WTC11 (cell line): ENCODE measurements around the gene PHC3. TPM values are rescaled to one million over a fixed set of nuclear protein-coding genes. Genes with fewer than 3 reads are reported as not detected.

Source experiments
- ATAC-seq: fragments of 200-7000 bp; cut with Tn5 transposase; 2 replicates; pipeline ENCODE4 v1.10.0; 2021; ENCODE audit warnings: mild to moderate bottlenecking, moderate library complexity
- CTCF ChIA-PET: fragments of 300-600 bp; sonication (Branson Sonifier 250); formaldehyde crosslinking; loops from one replicate; lab custom pipeline; 2021; ENCODE audit warnings: antibody characterized with exemption; lab: Charles Lee
- POLR2A ChIA-PET: fragments of 350-600 bp; sonication (Branson Sonifier 250); formaldehyde crosslinking; loops from one replicate; lab custom pipeline; 2021; ENCODE audit warnings: antibody characterized with exemption; lab: Charles Lee
- DNase-seq: peaks from one replicate; pipeline ENCODE4 v3.0.0; 2021; ENCODE audit warnings: low spot score
- H3K27ac Mint-ChIP-seq: 2 replicates; pipeline ENCODE4 v1.8.0; 2021; ENCODE audit warnings: mixed read lengths
- H3K27me3 Mint-ChIP-seq: 2 replicates; pipeline ENCODE4 v1.8.0; 2021; ENCODE audit warnings: low read depth, mild to moderate bottlenecking, moderate library complexity, mixed read lengths
- H3K36me3 Mint-ChIP-seq: 2 replicates; pipeline ENCODE4 v1.8.0; 2021; ENCODE audit warnings: mixed read lengths
- H3K4me1 Mint-ChIP-seq: 2 replicates; pipeline ENCODE4 v1.8.0; 2022; ENCODE audit warnings: mixed read lengths
- H3K4me3 Mint-ChIP-seq: 2 replicates; pipeline ENCODE4 v1.8.0; 2021; ENCODE audit warnings: mild to moderate bottlenecking, moderate library complexity, mixed read lengths
- H3K9me3 Mint-ChIP-seq: 2 replicates; pipeline ENCODE4 v1.8.0; 2021; ENCODE audit warnings: mixed read lengths
- AR ChIP-seq: fragments of 250-450 bp; sonication (Bioruptor Pico); IDR thresholded peaks from 2 replicates; pipeline ENCODE4 v1.9.0; 2021; ENCODE audit warnings: mild to moderate bottlenecking
- ARID4B ChIP-seq: sonication (generic); formaldehyde crosslinking; IDR thresholded peaks from 2 replicates; pipeline ENCODE4 v1.8.0; 2023; ENCODE audit warnings: missing genetic modification reagents, mild to moderate bottlenecking, borderline replicate concordance
- ELF4 ChIP-seq: sonication (generic); formaldehyde crosslinking; IDR thresholded peaks from 2 replicates; pipeline ENCODE4 v1.8.1; 2022; ENCODE audit warnings: low read depth, mild to moderate bottlenecking, moderate library complexity, missing genetic modification reagents
- GRHL2 ChIP-seq: fragments of 250-450 bp; sonication (Bioruptor Pico); IDR thresholded peaks from 2 replicates; pipeline ENCODE4 v1.8.0; 2022; ENCODE audit warnings: mild to moderate bottlenecking, moderate library complexity; ENCODE audit not compliant: insufficient replicate concordance, severe bottlenecking
- MLX ChIP-seq: sonication (generic); formaldehyde crosslinking; IDR thresholded peaks from 2 replicates; pipeline ENCODE4 v1.8.1; 2023; ENCODE audit warnings: mild to moderate bottlenecking, missing genetic modification reagents, moderate library complexity
- MYBL2 ChIP-seq: sonication (generic); formaldehyde crosslinking; IDR thresholded peaks from 2 replicates; pipeline ENCODE4 v1.8.1; 2023; ENCODE audit warnings: mild to moderate bottlenecking, moderate library complexity, missing genetic modification reagents
- NR2C2 ChIP-seq: sonication (generic); formaldehyde crosslinking; IDR thresholded peaks from 2 replicates; pipeline ENCODE4 v1.8.0; 2022; ENCODE audit warnings: mild to moderate bottlenecking, missing genetic modification reagents
- PRRX2 ChIP-seq: fragments of 250-450 bp; sonication (Bioruptor Pico); IDR thresholded peaks from 2 replicates; pipeline ENCODE4 v1.8.0; 2021; ENCODE audit warnings: mild to moderate bottlenecking
- RORB ChIP-seq: fragments of 250-450 bp; sonication (Bioruptor Pico); IDR thresholded peaks from 2 replicates; pipeline ENCODE4 v1.9.0; 2021; ENCODE audit warnings: mild to moderate bottlenecking
- SMAD3 ChIP-seq: sonication (generic); formaldehyde crosslinking; IDR thresholded peaks from 2 replicates; pipeline ENCODE4 v1.8.0; 2022; ENCODE audit warnings: missing genetic modification reagents, mild to moderate bottlenecking, borderline replicate concordance
- SOX15 ChIP-seq: fragments of 250-450 bp; sonication (Bioruptor Pico); IDR thresholded peaks from 2 replicates; pipeline ENCODE4 v1.9.0; 2021; ENCODE audit warnings: mild to moderate bottlenecking
- TEAD1 ChIP-seq: sonication (generic); formaldehyde crosslinking; IDR thresholded peaks from 2 replicates; pipeline ENCODE4 v1.8.0; 2022; ENCODE audit warnings: mild to moderate bottlenecking, missing genetic modification reagents
- ZNF121 ChIP-seq: sonication (generic); formaldehyde crosslinking; IDR thresholded peaks from 2 replicates; pipeline ENCODE4 v1.8.0; 2023; ENCODE audit warnings: missing genetic modification reagents
- ZNF263 ChIP-seq: sonication (generic); formaldehyde crosslinking; IDR thresholded peaks from 2 replicates; pipeline ENCODE4 v1.8.1; 2022; ENCODE audit warnings: low read depth, mild to moderate bottlenecking, moderate library complexity, missing genetic modification reagents
- ZNF671 ChIP-seq: fragments of 250-450 bp; sonication (Bioruptor Pico); IDR thresholded peaks from 2 replicates; pipeline ENCODE4 v1.8.0; 2021; ENCODE audit warnings: mild to moderate bottlenecking
- ZSCAN18 ChIP-seq: fragments of 250-450 bp; sonication (Bioruptor Pico); IDR thresholded peaks from 2 replicates; pipeline ENCODE4 v2.1.2; 2022; ENCODE audit warnings: mild to moderate bottlenecking, moderate library complexity
- total RNA-seq: library from RNA; stranded (reverse); gene quantifications from 3 replicates; pipeline ENCODE4 v1.2.3, GENCODE V29; 2021
- TF ChIP-seq, protein P1 (sequence below): sonication (generic); formaldehyde crosslinking; IDR thresholded peaks from 2 replicates; pipeline ENCODE4 v1.8.1; 2023; ENCODE audit warnings: mild to moderate bottlenecking, missing genetic modification reagents

PHC3 gene
- total RNA-seq, 1 experiment from 2014 or later, result 27.8 TPM

GRCh38 chr3:170044271-170044670 lies 137.3 kb downstream of the PHC3 start:
- peaks cover 44% of the 10 kb centered on the region for H3K4me1 Mint-ChIP-seq

DNA sequence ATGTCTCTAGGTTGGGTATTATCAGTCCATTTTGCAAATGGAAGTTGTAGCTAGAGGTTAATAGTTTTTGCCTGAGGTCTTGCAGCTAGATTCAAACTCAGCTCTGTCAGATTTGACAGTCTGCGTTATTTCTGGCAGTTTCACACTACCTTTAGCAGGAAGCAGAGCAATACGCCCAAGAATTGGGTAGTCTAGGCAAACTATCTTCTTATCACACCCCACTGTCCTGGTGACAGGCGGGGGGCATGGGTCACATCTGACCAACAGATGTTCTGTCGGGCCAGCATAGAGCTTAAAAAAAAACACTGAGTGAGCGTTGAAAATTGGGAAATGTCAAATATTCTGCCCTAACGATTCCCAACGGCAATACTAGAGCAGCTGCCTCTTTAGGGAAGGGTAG lies 138.0 kb downstream of the PHC3 start:
- H3K36me3 Mint-ChIP-seq, result peaks cover 12% of the 10 kb centered on the region
- no peaks in the 10 kb centered on the region for H3K27me3 Mint-ChIP-seq
- H3K4me3 Mint-ChIP-seq, result no peak overlapping the region
- CTCF ChIA-PET, result no interaction called here
- no peaks in the 10 kb centered on the region for H3K9me3 Mint-ChIP-seq
- TF ChIP-seq, protein P1, sequence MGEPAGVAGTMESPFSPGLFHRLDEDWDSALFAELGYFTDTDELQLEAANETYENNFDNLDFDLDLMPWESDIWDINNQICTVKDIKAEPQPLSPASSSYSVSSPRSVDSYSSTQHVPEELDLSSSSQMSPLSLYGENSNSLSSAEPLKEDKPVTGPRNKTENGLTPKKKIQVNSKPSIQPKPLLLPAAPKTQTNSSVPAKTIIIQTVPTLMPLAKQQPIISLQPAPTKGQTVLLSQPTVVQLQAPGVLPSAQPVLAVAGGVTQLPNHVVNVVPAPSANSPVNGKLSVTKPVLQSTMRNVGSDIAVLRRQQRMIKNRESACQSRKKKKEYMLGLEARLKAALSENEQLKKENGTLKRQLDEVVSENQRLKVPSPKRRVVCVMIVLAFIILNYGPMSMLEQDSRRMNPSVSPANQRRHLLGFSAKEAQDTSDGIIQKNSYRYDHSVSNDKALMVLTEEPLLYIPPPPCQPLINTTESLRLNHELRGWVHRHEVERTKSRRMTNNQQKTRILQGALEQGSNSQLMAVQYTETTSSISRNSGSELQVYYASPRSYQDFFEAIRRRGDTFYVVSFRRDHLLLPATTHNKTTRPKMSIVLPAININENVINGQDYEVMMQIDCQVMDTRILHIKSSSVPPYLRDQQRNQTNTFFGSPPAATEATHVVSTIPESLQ, result no peak
- no peak for TF ChIP-seq AR
- no peak for TF ChIP-seq PRRX2 (CRISPR knock-in tag)
- TF ChIP-seq MYBL2 (CRISPR knock-in tag), result no peak
- no peak for TF ChIP-seq MLX (CRISPR knock-in tag)
- TF ChIP-seq ARID4B (CRISPR knock-in tag), result no peak
- no peak for TF ChIP-seq ZNF121
- TF ChIP-seq NR2C2 (CRISPR knock-in tag), result no peak
- no peak for TF ChIP-seq ZNF671 (CRISPR knock-in tag)
- TF ChIP-seq ZSCAN18, result no peak
- TF ChIP-seq GRHL2 (CRISPR knock-in tag), result no peak
- no peak for TF ChIP-seq RORB (CRISPR knock-in tag)
- no peak for TF ChIP-seq ZNF263 (CRISPR knock-in tag)
- TF ChIP-seq, all 79 proteins: peak for 0
- Mint-ChIP-seq H3K4me1 (peaks cover 40% of the 10 kb centered on the region), H3K27ac (peak overlapping the region; percentile 70; the same call in 1 of the 2 replicates)
- POLR2A ChIA-PET, result no interaction called here
- no peak for DNase-seq
- no peak for ATAC-seq

More at GRCh38 chr3:170044271-170044670, 137.3 kb downstream of the PHC3 start:
- no peaks in the 10 kb centered on the region for H3K27me3 Mint-ChIP-seq
- no peak for DNase-seq
- TF ChIP-seq SOX15 (CRISPR knock-in tag) (no peak), TEAD1 (CRISPR knock-in tag) (no peak), ELF4 (CRISPR knock-in tag) (no peak), SMAD3 (CRISPR knock-in tag) (no peak)
- TF ChIP-seq, all 79 proteins: peak for 0
- Mint-ChIP-seq H3K4me3 (no peak overlapping the region), H3K36me3 (peaks cover 12% of the 10 kb centered on the region), H3K9me3 (no peaks in the 10 kb centered on the region), H3K27ac (no peak overlapping the region)
- POLR2A ChIA-PET, result no interaction called here
- CTCF ChIA-PET, result no interaction called here
- no peak for ATAC-seq
